Right forelimb (tissue), 1 donor: ENCODE results near the gene FRMD1.

Source experiments
- DNase-seq: peaks from one replicate; pipeline ENCODE4 v3.0.0-alpha.2; 2018

The FRMD1 gene

GRCh38 chr6:168040856-168041496 lies 38.0 kb downstream of the FRMD1 start:
- no peak for DNase-seq

GRCh38 chr6:168039849-168040248 lies 39.2 kb downstream of the FRMD1 start:
- no peak for DNase-seq

GRCh38 chr6:168039301-168039700 lies 39.7 kb downstream of the FRMD1 start:
- DNase-seq, result no peak

- DNase-seq, result no peak
Observed at GRCh38 chr6:168038576-168039140, 40.4 kb downstream of the FRMD1 start.

- DNase-seq, result no peak
Observed at GRCh38 chr6:168037856-168038255, 41.2 kb downstream of the FRMD1 start.

- no peak for DNase-seq
Observed at GRCh38 chr6:168037242-168037641, 41.8 kb downstream of the FRMD1 start.

- no peak for DNase-seq
Observed at GRCh38 chr6:168035661-168036545, 43.1 kb downstream of the FRMD1 start.

GRCh38 chr6:168035098-168035660 lies 43.8 kb downstream of the FRMD1 start:
- peak; percentile 76 for DNase-seq

- DNase-seq, result peak; percentile 37
Observed at GRCh38 chr6:168034537-168034936, 44.5 kb downstream of the FRMD1 start.

- peak; percentile 19 for DNase-seq
Observed at GRCh38 chr6:168033791-168034190, 45.2 kb downstream of the FRMD1 start.

GRCh38 chr6:168032005-168032760 lies 46.8 kb downstream of the FRMD1 start:
- peak; percentile 48 for DNase-seq

GRCh38 chr6:168031411-168031971 lies 47.5 kb downstream of the FRMD1 start:
- peak; percentile 76 for DNase-seq

- no peak for DNase-seq
Observed at GRCh38 chr6:168030908-168031307, 48.1 kb downstream of the FRMD1 start.

GRCh38 chr6:168030218-168030746 lies 48.7 kb downstream of the FRMD1 start:
- DNase-seq, result no peak

- DNase-seq, result no peak
Observed at GRCh38 chr6:168029459-168030217, 49.4 kb downstream of the FRMD1 start.

GRCh38 chr6:168028181-168028580 lies 50.8 kb downstream of the FRMD1 start:
- DNase-seq, result no peak

- no peak for DNase-seq
Observed at GRCh38 chr6:168027521-168027920, 51.5 kb downstream of the FRMD1 start.

- DNase-seq, result no peak
Observed at GRCh38 chr6:168026925-168027324, 52.1 kb downstream of the FRMD1 start.

GRCh38 chr6:168025831-168026710 lies 52.9 kb downstream of the FRMD1 start:
- DNase-seq, result no peak

- DNase-seq, result no peak
Observed at GRCh38 chr6:168024951-168025510, 54.0 kb downstream of the FRMD1 start.
